Activated naive CD4-positive, alpha-beta T cell treated with Interleukin-2 at 50 U/mL for 16 hours (primary cell): ENCODE results near the gene HSPB3.
"Not testable (repeated sequence)": the region's sequence is repeated elsewhere in the genome, so short reads cannot be mapped to it uniquely, and the experiment has no call there.

Experiments
- DNase-seq: peaks from one replicate; pipeline ENCODE4 v3.0.0-alpha.2; 2020

The HSPB3 gene

DNA sequence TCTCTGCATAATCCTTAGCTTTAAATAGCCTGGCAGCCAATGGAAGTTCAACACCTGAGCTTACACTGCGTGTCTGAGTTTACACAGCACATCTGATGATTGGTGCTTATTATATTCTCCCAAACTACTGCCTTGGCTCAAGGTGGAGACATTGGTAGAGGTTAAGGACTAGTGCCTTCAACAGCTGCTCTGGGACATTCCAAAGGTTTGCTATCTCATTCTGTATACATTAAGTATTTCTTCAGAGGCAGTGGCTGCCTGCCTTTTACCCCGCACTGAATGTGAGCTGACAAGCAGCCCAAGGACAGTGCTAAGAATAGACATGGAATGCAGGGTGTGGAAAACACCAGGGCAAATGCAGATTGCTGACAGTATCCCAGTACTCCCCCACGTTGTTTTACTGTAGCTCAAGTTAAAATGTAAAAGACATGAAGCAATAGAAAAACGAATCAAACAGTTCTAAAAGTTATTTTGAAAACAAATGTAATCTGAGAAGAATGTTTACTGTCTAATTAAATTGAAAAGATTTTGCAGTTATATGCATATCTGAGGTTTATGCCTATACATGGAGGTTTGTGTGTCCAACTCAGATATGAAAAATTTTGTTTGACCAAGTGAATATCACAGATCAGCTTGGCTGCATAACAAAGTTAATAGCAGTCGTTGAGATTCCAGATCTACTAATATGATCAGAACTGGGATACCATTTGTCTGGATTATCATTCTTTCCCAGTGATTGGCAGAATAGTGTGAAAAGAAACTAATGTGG lies 1.8 kb downstream of the HSPB3 start:
- DNase-seq, result no peak

- no peak for DNase-seq
These were observed 2.7 kb downstream of the HSPB3 start for GRCh38 chr5:54458221-54458620.

GRCh38 chr5:54460181-54460919 lies 4.9 kb downstream of the HSPB3 start:
- no peak for DNase-seq

DNA sequence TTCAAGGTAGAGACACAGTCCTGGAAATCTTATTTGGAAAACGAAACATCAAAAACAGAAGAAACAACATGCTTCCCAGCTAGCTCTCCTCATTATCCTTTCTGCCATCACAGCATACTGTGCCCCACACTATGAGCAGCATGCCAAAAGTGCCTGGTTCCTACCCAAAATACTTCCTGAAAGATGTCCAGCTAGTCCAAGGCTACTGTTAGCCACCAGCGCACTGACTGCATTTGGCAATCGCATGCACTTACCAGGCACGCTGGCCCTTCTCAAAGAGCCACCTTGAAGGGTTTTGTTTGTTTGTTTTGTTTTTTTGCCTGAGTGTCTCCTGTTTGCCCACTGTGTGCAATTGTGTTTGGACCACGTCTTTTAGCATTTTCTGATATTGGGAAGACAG lies 6.8 kb downstream of the HSPB3 start:
- no peak for DNase-seq

- DNase-seq, result no peak
These were observed 8.2 kb downstream of the HSPB3 start for GRCh38 chr5:54463713-54464112.

DNA sequence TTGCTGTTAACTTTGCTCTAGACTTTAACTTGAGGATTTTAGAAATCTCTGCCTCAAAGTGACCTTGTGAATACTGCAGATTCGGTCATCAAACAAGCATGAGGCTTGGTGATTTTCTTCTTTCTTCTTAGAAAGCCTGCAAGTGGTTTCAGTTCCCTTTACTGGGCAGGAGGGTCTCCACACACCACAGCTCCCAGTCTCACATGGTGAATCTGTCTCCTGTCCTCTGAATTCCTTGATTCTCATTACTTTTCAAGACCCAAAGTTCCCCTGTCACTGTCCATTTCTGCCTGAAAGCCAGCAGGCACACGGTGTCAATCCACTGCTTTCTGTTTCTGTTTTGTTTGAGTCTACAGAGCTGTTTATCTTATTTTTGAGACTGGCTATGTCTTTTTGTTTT lies 14.1 kb downstream of the HSPB3 start:
- DNase-seq, result no peak

GRCh38 chr5:54470128-54470527 lies 14.6 kb downstream of the HSPB3 start:
- DNase-seq, result no peak

DNA sequence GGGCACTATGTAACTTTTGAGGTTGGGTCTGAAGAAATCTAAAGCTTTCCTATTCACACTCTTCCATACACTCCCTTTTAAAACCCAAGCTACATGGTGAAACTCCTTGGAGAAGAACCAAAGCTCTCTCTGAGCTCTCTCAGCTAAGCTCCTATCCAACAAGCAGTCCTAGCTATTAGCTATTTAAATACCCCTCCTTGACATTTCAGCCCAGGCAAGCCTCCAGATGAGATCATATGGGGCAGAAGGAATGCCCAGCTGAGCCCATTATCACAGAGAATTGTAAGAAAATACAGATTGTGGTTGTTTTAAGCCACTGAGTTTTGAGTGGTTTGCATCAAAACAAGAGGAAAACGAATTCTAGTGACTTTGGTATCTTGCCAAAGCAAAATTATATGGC lies 15.2 kb downstream of the HSPB3 start:
- no peak for DNase-seq

DNA sequence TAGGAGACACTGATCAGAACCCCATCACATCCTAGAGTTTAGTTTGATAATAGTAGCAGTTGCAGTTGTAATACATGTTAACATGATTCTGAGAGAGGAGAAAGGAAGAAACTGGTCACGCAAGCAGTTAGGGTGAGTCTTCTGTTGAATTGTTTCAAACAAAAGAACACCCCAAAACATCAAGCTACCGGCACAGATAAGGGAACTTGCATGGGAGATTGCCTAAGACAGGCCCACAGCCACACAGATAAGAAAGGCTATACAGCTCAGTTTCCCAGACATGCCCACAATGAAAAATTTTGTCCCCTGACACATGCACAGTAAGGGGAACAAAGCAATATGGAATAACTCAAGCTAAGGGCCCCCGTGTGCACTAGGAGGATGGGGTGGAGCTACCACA lies 15.9 kb downstream of the HSPB3 start:
- DNase-seq, result no peak

DNA sequence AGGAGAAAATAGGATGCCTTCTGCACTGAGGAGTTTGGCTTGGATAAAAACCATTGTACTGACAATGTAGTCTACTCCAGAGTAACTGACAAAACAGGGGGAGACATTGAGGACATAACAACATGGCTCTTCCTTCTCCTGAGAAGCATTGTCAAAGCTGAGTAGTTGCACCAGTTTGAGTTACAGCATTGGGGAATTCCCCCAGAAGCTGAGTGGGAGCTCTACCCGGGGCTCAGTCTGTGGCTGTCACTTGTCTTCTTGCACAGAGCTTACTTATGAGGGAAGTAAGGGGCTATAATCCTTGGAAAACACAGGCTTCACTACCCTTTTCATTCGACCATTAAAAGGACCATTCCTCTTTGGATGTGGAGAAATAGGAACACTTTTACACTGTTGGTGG lies 21.2 kb downstream of the HSPB3 start:
- no peak for DNase-seq

DNA sequence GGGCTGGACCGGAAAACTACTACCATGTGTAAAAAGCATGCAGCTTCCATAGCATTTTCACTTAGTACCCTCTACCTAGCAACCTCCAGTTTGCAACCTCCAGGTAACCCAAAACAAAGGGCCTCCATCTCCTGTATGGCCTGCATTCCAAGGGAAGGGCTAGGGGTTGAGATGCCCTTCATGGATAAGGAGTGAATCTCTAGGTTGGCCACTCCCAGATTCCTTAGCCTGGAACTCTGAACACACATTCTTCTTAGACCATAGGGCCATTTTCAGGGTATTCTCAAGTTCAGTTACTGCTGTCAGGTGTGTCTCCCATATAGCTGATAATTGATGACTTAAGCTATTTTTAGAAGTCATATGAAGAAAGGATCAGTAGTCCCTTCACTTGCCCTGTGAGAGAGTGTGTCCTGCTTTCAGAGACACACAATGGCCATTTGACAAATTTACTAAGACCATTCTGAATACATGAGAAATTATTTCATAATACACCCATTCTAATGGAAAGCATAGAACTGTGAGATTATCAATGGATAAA lies 22.5 kb downstream of the HSPB3 start:
- DNase-seq, result no peak

DNA sequence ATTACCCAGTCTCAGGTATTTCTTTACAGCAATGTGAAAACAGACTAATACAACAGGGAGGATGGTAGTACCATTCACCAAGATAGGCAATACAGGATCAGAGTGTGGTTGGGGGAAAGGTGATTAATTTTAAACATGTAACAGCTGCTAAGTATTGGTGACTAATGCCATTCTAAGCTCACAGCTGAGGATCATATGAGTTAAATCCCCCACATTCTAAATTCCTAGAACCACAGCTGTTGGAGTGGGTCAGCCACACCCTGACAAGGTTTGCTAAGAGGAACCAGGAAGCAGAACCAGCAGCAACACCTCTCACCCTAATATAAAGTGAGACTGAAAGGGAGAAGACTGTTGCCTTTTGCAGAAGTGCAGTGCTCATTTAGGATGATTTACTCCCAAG lies 24.8 kb downstream of the HSPB3 start:
- no peak for DNase-seq

DNA sequence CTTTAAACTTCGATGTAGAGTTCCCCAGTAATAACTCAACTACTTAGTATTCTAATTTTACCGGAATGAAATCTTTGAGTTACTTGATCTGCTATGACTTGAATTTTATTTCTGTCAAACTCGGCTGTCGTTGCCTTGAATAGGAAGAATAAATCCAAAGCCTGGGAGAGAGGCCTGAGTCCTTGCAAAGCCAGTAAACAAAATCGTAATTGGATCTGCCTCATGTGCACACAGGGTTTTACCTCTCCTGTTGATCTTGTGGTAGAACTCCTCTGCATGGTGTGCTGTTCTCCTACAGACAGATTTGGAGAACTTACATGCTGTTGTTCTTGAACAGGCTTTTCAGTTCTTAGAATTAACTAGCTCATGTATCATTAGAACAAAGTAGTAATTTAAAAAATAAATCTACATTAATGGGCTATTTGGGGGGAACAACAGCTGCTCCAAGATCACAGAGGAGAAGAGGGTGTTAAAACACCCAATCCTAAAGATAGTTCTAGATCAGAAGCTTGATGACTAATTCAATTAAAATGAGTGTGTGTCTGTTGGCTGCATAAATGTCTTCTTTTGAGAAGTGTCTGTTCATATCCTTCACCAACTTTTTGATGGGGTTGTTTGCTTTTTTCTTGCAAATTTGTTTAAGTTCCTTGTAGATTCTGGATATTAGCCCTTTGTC lies 28.9 kb downstream of the HSPB3 start:
- DNase-seq, result no peak

DNA sequence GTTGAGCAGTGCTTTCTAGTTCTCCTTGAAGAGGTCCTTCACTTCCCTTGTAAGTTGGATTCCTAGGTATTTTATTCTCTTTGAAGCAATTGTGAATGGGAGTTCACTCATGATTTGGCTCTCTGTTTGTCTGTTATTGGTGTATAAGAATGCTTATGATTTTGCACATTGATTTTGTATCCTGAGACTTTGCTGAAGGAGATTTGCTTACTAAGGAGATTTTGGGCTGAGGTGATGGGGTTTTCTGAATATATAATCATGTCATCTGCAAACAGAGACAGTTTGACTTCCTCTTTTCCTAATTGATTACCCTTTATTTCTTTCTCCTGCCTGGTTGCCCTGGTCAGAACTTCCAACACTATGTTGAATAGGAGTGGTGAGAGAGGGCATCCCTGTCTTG lies 30.2 kb downstream of the HSPB3 start:
- DNase-seq, result not testable (repeated sequence)

DNA sequence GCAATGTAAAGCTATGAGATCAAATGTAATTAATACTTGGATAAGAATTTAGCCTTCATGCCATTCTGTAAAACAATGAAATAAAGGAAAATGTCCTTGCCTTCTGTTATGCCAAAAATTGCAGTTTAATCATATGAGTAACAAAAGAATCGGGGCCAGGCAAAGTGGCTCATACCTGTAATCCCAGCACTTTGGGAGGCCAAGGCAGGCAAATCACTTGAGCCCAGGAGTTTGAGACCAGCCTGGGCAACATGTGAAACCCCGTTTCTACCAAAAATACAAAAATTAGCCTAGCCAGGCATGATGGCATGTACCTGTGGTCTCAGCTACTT lies 34.1 kb downstream of the HSPB3 start:
- not testable (repeated sequence) for DNase-seq

GRCh38 chr5:54491326-54491725 lies 35.8 kb downstream of the HSPB3 start:
- no peak for DNase-seq

DNA sequence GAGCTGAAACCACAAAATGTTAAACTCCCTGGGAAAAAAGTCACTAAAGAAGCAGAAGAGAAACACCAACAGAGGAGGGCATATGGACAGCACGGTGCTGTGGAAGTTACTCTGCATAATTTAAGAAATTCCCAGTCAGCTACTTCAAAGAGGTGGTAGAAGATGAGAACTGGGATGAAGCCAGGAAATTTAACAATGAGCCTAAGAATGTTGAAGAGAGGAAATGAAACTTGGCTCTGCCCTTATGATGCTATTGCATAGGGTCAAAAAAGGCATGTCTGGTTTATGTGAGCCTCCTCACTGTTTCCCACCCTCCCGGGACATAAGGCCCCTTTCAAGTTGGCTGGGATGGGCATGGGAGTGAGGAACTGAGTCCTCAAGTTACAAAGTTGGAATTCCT lies 36.7 kb downstream of the HSPB3 start:
- no peak for DNase-seq

DNA sequence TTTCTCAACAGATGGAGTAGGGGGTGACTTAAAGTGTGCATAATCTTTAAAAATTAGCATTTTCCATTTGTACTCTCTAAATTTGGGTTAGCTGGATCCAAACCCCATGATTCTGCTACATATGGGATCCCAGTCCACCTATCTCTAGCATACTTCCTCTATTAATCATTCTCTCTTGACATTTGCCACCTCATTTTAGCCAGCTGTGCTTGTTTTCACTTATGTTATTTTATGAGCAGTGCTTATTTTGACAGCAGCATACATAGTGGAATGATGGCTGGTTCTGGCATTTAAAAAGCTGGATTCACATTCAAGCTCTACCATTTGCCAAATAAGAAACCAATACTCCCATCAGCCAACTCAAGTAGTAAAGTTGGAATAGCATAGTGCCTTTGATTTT lies 39.5 kb downstream of the HSPB3 start:
- no peak for DNase-seq
